SH-SY5Y (cell line): ENCODE results near the gene TRPV6.

ENCODE experiments used
- GATA2 ChIP-seq: IDR thresholded peaks from 2 replicates; pipeline ENCODE4 v1.6.1; 2011; ENCODE audit warnings: mild to moderate bottlenecking, low read depth, low read length
- GATA3 ChIP-seq: IDR thresholded peaks from 2 replicates; pipeline ENCODE4 v1.6.1; 2011; ENCODE audit warnings: low read depth, mild to moderate bottlenecking, low read length, moderate library complexity

DNA sequence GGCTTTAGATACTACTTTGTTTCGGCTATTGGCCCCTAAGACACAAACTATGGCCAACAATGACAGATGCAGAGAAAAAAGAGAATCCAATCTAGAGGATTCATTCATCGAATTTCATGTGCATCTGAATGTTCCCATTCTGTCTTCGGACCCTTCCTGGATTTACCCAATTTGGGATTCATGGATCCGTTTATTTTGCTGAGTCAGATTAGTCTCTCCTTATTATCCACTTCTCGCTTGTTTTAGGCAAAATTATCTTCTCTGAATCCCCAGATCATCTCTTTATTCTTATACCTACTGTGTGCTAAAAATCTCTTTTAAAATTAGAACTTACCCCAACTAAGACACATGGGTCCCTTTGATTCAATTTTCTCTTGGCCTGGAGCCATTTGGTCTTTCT lies 6.5 kb downstream of the TRPV6 start:
- TF ChIP-seq GATA3 (no peak), GATA2 (no peak)
